GM12865 (cell line): ENCODE data around the gene FXYD5.

Experiments
- DNase-seq: peaks from one replicate; pipeline ENCODE4 v3.0.0; 2010; ENCODE audit warnings: low read depth
- H3K4me3 ChIP-seq: 2 replicates; pipeline ENCODE4 v1.5.1; 2011; ENCODE audit warnings: mild to moderate bottlenecking, low read depth, low read length, control low read depth
- TF ChIP-seq, protein P1 (sequence below): IDR thresholded peaks from 2 replicates; pipeline ENCODE4 v1.5.1; 2011; ENCODE audit warnings: low read length, control low read depth, low read depth, inconsistent platforms; ENCODE audit not compliant: insufficient read depth; ENCODE audit errors: missing control alignments

The FXYD5 gene

DNA sequence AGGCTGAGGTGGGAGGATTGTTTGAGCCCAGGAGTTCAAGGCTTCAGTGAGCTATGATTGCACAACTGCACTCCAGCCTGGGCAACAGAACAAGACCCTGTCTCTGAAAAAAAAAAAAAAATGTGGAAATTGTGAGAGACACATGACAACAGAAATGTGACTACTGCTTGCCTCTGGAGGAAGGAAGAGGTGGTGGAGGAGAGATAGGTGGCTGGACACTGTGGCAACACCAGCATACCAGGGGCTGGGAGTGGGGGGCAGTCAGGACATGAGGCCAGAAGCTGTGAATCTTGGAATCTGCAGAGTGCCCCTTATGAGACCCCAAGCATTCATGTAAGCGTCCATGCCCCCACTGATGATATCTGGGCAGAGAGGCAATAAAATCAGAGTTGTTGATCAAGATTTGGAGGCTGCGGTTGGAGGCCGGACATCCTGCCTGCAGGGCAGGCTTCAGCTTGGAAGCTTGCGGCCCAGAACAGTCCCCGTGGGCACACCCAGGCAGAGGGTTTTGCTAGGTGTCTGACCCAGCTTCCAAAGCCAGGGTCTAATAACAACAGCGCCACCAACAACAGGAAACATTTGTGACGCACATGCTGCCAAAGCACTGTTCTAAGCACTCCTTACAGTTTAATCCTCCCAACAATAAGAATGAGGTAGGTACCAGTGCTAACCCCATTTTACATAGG is 57.2 kb downstream of the FXYD5 start:
- TF ChIP-seq, protein P1, sequence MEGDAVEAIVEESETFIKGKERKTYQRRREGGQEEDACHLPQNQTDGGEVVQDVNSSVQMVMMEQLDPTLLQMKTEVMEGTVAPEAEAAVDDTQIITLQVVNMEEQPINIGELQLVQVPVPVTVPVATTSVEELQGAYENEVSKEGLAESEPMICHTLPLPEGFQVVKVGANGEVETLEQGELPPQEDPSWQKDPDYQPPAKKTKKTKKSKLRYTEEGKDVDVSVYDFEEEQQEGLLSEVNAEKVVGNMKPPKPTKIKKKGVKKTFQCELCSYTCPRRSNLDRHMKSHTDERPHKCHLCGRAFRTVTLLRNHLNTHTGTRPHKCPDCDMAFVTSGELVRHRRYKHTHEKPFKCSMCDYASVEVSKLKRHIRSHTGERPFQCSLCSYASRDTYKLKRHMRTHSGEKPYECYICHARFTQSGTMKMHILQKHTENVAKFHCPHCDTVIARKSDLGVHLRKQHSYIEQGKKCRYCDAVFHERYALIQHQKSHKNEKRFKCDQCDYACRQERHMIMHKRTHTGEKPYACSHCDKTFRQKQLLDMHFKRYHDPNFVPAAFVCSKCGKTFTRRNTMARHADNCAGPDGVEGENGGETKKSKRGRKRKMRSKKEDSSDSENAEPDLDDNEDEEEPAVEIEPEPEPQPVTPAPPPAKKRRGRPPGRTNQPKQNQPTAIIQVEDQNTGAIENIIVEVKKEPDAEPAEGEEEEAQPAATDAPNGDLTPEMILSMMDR = no peak
- H3K4me3 ChIP-seq = no peak overlapping the region
- DNase-seq = no peak

DNA sequence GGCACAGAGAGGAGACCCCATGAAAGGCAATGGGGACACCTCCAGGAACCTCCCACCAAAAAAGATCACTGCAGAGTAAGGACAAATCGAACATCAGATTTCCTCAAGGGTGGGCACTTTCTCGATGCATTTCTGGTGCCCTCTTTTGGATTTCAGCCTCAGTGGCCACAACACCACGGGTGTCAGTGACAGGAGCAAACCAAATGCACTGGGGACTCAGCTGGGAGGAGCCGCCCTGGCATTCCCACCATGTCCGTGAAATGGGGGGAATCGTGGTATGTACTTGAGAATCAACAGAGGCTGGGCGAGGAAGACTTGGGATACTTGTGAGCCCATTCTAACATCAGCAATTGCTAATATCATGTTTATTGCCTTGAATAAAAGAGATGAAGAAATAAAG is 57.7 kb downstream of the FXYD5 start:
- DNase-seq = no peak
- TF ChIP-seq, protein P1 = no peak
- H3K4me3 ChIP-seq = no peak overlapping the region

DNA sequence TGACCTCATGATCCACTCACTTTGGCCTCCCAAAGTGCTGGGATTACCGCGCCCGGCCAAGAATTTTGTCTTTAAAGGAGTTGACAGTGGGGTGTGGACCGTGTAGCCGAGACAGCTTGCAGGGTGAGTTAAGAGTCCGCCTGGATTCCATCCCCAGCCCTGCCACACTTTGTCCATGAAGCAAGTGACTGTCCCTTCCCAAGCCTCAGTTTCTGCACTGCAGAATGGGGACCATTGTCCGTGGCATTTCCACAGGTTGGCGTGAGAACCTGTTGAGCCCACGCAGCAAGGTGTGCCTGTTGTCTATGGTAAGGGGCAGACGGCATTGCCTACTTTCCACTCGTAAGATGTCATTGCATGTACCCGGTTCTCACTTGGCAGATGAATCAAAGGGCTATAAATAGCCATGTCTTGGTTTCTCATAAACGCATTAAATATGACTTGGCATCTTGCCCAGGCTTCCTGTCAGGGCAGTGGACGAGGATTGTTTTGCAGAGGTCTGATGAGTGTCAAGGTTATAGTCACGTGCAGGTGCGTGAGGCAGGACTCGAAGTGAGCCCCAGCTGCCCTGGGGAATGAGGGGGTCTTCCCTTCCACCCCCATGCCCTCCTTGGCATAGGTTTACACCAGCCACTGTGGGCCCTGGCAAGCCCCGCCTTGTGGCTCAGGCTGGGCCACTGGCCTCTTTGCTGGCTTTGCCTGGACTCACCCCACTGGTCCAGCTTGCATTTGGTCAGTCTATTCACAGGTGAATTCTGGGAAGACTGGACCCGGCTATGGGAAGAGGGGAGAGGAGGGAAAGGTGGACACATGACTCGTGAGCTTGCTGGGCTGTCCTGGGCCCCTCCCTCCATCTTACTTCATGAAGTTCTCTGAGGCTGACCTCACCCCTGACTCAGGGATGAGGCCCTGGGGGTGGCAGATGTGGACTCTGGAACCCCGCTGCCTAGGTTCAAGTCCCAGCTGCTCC is 59.4 kb downstream of the FXYD5 start:
- DNase-seq = peak; percentile 96
- H3K4me3 ChIP-seq = no peak overlapping the region
- TF ChIP-seq, protein P1 = no peak

DNA sequence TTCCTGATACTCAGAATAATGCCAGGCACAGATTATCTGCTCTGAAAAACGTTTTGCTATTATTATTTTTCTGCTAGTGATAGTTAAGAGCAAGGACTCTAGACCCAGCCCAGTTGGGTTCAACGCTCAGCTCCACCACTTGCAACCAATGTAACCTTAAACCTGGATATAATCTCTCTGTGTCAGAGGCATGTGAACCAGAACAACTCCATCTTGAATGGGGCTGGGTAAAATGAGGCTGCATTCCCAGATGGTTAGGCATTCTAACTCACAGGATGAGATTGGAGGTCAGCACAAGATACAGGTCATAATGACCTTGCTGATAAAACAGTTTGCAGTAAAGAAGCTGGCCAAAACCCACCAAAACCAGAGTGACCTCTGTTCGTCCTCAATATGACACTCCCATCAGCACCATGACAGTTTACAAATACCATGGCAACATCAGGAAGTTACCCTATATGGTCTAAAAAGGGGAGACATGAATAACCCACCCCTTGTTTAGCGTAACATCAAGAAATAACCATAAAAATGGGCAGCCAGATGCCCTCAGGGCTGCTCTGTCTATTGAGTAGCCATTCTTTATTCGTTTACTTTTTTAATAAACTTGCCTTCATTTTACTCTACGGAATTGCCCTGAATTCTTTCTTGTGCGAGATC is 60.4 kb downstream of the FXYD5 start:
- H3K4me3 ChIP-seq = no peak overlapping the region
- DNase-seq = no peak
- TF ChIP-seq, protein P1 = no peak

DNA sequence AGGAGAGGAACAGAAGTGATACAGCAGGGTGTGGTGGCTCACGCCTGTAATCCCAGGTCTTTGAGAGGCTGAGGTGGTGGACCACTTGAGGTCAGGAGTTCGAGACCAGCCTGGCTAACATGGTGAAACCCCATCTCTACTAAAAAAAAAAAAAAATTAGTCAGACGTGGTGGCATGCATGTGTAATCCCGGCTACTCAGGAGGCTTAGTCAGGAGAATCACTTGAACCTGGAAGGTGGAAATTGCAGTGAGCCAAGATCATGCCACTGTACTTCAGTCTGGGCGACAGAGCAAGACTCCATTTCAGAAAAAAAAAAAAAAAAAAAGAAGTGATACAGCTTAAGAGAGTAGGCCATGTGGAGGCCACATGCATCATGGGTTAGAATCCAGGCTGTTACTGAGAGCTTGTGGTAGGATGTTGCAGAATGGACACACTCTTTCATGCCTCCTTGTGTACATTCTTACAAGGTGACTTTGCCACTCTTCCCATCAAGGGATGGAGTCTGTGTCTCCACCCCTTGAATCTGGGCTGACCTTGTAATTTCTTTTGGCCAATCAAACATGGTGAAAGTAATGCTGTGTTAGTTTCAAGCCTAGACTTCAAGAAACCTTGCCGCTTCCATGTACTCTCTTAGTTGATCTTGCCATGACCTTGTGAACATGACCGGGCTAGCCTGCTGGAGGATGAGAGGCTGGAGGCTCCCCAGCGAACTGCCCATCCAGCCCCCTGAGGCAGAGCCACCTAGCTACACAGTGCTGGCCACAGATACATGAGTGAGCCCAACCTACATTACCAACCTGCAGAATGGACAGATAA is 61.7 kb downstream of the FXYD5 start:
- TF ChIP-seq, protein P1 = no peak
- no peak overlapping the region for H3K4me3 ChIP-seq
- no peak for DNase-seq
